T-helper 2 cell treated with Interferon-gamma antibody and Interleukin-4, amounts not matched to agents 5 μg/mL and 100 μg/mL, for 36 hours (primary cell): ENCODE results near the gene ERP27.
A peak's percentile ranks its signal among the peaks of the same experiment; 100 is the strongest.

ENCODE experiments used
- DNase-seq: peaks from one replicate; pipeline ENCODE4 v3.0.0; 2021; ENCODE audit warnings: low spot score
- H3K27ac Mint-ChIP-seq: one replicate; pipeline ENCODE4 v1.8.0; 2021; ENCODE audit warnings: mild to moderate bottlenecking, mixed read lengths
- H3K27me3 Mint-ChIP-seq: one replicate; pipeline ENCODE4 v1.8.0; 2021; ENCODE audit warnings: low read depth, mixed read lengths
- H3K36me3 Mint-ChIP-seq: one replicate; pipeline ENCODE4 v1.8.0; 2021; ENCODE audit warnings: low read depth, mixed read lengths
- H3K4me1 Mint-ChIP-seq: one replicate; pipeline ENCODE4 v1.8.0; 2021; ENCODE audit warnings: low read depth, mixed read lengths
- H3K4me3 Mint-ChIP-seq: one replicate; pipeline ENCODE4 v1.8.0; 2022; ENCODE audit warnings: mild to moderate bottlenecking, moderate library complexity, mixed read lengths
- H3K9me3 Mint-ChIP-seq: one replicate; pipeline ENCODE4 v1.8.0; 2021; ENCODE audit warnings: mixed read lengths

ERP27 gene

GRCh38 chr12:14937689-14938088 lies 648 bp downstream of the ERP27 start:
- Mint-ChIP-seq H3K27me3 (no peaks in the 10 kb centered on the region), H3K27ac (peak overlapping the region; percentile 75), H3K4me3 (no peak overlapping the region), H3K4me1 (peaks cover 19% of the 10 kb centered on the region), H3K36me3 (peaks cover 90% of the 10 kb centered on the region), H3K9me3 (no peaks in the 10 kb centered on the region)
- DNase-seq, result no peak

GRCh38 chr12:14937014-14937413 lies 1.3 kb downstream of the ERP27 start:
- H3K27me3 Mint-ChIP-seq, result no peaks in the 10 kb centered on the region

GRCh38 chr12:14936224-14936861 lies 2.0 kb downstream of the ERP27 start:
- no peak for DNase-seq
- Mint-ChIP-seq H3K4me3 (no peak overlapping the region), H3K27me3 (no peaks in the 10 kb centered on the region), H3K9me3 (no peaks in the 10 kb centered on the region), H3K4me1 (peaks cover 15% of the 10 kb centered on the region), H3K27ac (no peak overlapping the region), H3K36me3 (peaks cover 90% of the 10 kb centered on the region)

More at GRCh38 chr12:14937014-14937413, 1.3 kb downstream of the ERP27 start:
- Mint-ChIP-seq H3K4me3 (no peak overlapping the region), H3K27ac (peak overlapping the region; percentile 29), H3K9me3 (no peaks in the 10 kb centered on the region), H3K36me3 (peaks cover 89% of the 10 kb centered on the region), H3K4me1 (peaks cover 17% of the 10 kb centered on the region)
- DNase-seq, result no peak

GRCh38 chr12:14935031-14935430 lies 3.3 kb downstream of the ERP27 start:
- H3K4me1 Mint-ChIP-seq, result peaks cover 12% of the 10 kb centered on the region
- DNase-seq, result no peak
- peaks cover 82% of the 10 kb centered on the region for H3K36me3 Mint-ChIP-seq
- no peak overlapping the region for H3K4me3 Mint-ChIP-seq
- H3K9me3 Mint-ChIP-seq, result no peaks in the 10 kb centered on the region
- no peak overlapping the region for H3K27ac Mint-ChIP-seq
- no peaks in the 10 kb centered on the region for H3K27me3 Mint-ChIP-seq

- no peak overlapping the region for H3K27ac Mint-ChIP-seq
- no peak overlapping the region for H3K4me3 Mint-ChIP-seq
- no peak for DNase-seq
- H3K36me3 Mint-ChIP-seq, result peaks cover 77% of the 10 kb centered on the region
- H3K27me3 Mint-ChIP-seq, result no peaks in the 10 kb centered on the region
- H3K9me3 Mint-ChIP-seq, result no peaks in the 10 kb centered on the region
- H3K4me1 Mint-ChIP-seq, result peaks cover 7% of the 10 kb centered on the region
These were observed 3.8 kb downstream of the ERP27 start for GRCh38 chr12:14934511-14934910.

- no peak for DNase-seq
These were observed 6.4 kb downstream of the ERP27 start for GRCh38 chr12:14931791-14932560.

GRCh38 chr12:14931359-14931758 lies 7.0 kb downstream of the ERP27 start:
- peaks cover 2% of the 10 kb centered on the region for H3K4me1 Mint-ChIP-seq
- peaks cover 67% of the 10 kb centered on the region for H3K36me3 Mint-ChIP-seq
- H3K9me3 Mint-ChIP-seq, result no peaks in the 10 kb centered on the region
- H3K27me3 Mint-ChIP-seq, result no peaks in the 10 kb centered on the region
- no peak overlapping the region for H3K4me3 Mint-ChIP-seq
- no peak overlapping the region for H3K27ac Mint-ChIP-seq
- DNase-seq, result no peak

More at GRCh38 chr12:14931791-14932560, 6.4 kb downstream of the ERP27 start:
- Mint-ChIP-seq H3K4me3 (no peak overlapping the region), H3K9me3 (no peaks in the 10 kb centered on the region), H3K27me3 (no peaks in the 10 kb centered on the region), H3K36me3 (peaks cover 72% of the 10 kb centered on the region), H3K4me1 (peaks cover 2% of the 10 kb centered on the region), H3K27ac (peak overlapping the region; percentile 6)

- Mint-ChIP-seq H3K9me3 (no peaks in the 10 kb centered on the region), H3K27me3 (no peaks in the 10 kb centered on the region), H3K27ac (no peak overlapping the region), H3K4me3 (no peak overlapping the region), H3K36me3 (peaks cover 57% of the 10 kb centered on the region), H3K4me1 (peaks cover 2% of the 10 kb centered on the region)
- no peak for DNase-seq
These were observed 8.0 kb downstream of the ERP27 start for GRCh38 chr12:14930299-14930698.

- Mint-ChIP-seq H3K4me3 (no peak overlapping the region), H3K27ac (no peak overlapping the region), H3K27me3 (no peaks in the 10 kb centered on the region), H3K36me3 (peaks cover 53% of the 10 kb centered on the region), H3K9me3 (no peaks in the 10 kb centered on the region), H3K4me1 (peaks cover 2% of the 10 kb centered on the region)
- DNase-seq, result no peak
These were observed 9.4 kb downstream of the ERP27 start for GRCh38 chr12:14928931-14929330.

- no peak for DNase-seq
- Mint-ChIP-seq H3K4me1 (peaks cover 2% of the 10 kb centered on the region), H3K27me3 (no peaks in the 10 kb centered on the region), H3K36me3 (peaks cover 45% of the 10 kb centered on the region), H3K27ac (no peak overlapping the region), H3K4me3 (no peak overlapping the region), H3K9me3 (no peaks in the 10 kb centered on the region)
These were observed 11.1 kb downstream of the ERP27 start for GRCh38 chr12:14927267-14927666.

GRCh38 chr12:14924541-14924940 lies 13.8 kb downstream of the ERP27 start:
- Mint-ChIP-seq H3K27me3 (no peaks in the 10 kb centered on the region), H3K27ac (no peak overlapping the region), H3K36me3 (peaks cover 48% of the 10 kb centered on the region), H3K9me3 (no peaks in the 10 kb centered on the region), H3K4me3 (no peak overlapping the region), H3K4me1 (peaks cover 18% of the 10 kb centered on the region)
- no peak for DNase-seq

GRCh38 chr12:14923944-14924343 lies 14.4 kb downstream of the ERP27 start:
- no peak overlapping the region for H3K4me3 Mint-ChIP-seq
- no peak for DNase-seq
- peaks cover 20% of the 10 kb centered on the region for H3K4me1 Mint-ChIP-seq
- no peaks in the 10 kb centered on the region for H3K9me3 Mint-ChIP-seq
- H3K27ac Mint-ChIP-seq, result no peak overlapping the region
- peaks cover 50% of the 10 kb centered on the region for H3K36me3 Mint-ChIP-seq
- H3K27me3 Mint-ChIP-seq, result no peaks in the 10 kb centered on the region

GRCh38 chr12:14921218-14921617 lies 17.1 kb downstream of the ERP27 start:
- DNase-seq, result no peak
- peaks cover 19% of the 10 kb centered on the region for H3K4me1 Mint-ChIP-seq
- peaks cover 61% of the 10 kb centered on the region for H3K36me3 Mint-ChIP-seq
- no peaks in the 10 kb centered on the region for H3K9me3 Mint-ChIP-seq
- peak overlapping the region; percentile 51 for H3K27ac Mint-ChIP-seq
- H3K4me3 Mint-ChIP-seq, result peak overlapping the region; percentile 23
- no peaks in the 10 kb centered on the region for H3K27me3 Mint-ChIP-seq

- H3K4me1 Mint-ChIP-seq, result peaks cover 19% of the 10 kb centered on the region
- H3K36me3 Mint-ChIP-seq, result peaks cover 67% of the 10 kb centered on the region
- no peaks in the 10 kb centered on the region for H3K27me3 Mint-ChIP-seq
- peak overlapping the region; percentile 23 for H3K4me3 Mint-ChIP-seq
- H3K27ac Mint-ChIP-seq, result peak overlapping the region; percentile 51
- no peaks in the 10 kb centered on the region for H3K9me3 Mint-ChIP-seq
- no peak for DNase-seq
These were observed 17.7 kb downstream of the ERP27 start for GRCh38 chr12:14920475-14921126.
